Activated T-cell treated with anti-CD3 and anti-CD28 coated beads for 24 hours (primary cell): Measurements from ENCODE around the gene BPIFB1.

Experiments used
- DNase-seq: peaks from one replicate; pipeline ENCODE4 v3.0.0-alpha.2; 2020; ENCODE audit warnings: low read depth

Gene BPIFB1

GRCh38 chr20:33273117-33273851 lies 9.7 kb upstream of the BPIFB1 start:
- no peak for DNase-seq

GRCh38 chr20:33275215-33275614 lies 7.8 kb upstream of the BPIFB1 start:
- DNase-seq, result no peak

- no peak for DNase-seq
Observed at GRCh38 chr20:33275871-33276270, 7.1 kb upstream of the BPIFB1 start.

- DNase-seq, result no peak
Observed at GRCh38 chr20:33276303-33277113, 6.5 kb upstream of the BPIFB1 start.

- no peak for DNase-seq
Observed at GRCh38 chr20:33277471-33278441, 5.3 kb upstream of the BPIFB1 start.

GRCh38 chr20:33278700-33279099 lies 4.3 kb upstream of the BPIFB1 start:
- no peak for DNase-seq

- no peak for DNase-seq
Observed at GRCh38 chr20:33279261-33279910, 3.6 kb upstream of the BPIFB1 start.

- no peak for DNase-seq
Observed at GRCh38 chr20:33280000-33280680, 2.9 kb upstream of the BPIFB1 start.

- DNase-seq, result no peak
Observed at GRCh38 chr20:33280775-33281174, 2.2 kb upstream of the BPIFB1 start.

GRCh38 chr20:33281550-33282146 lies 1.4 kb upstream of the BPIFB1 start:
- no peak for DNase-seq

- DNase-seq, result no peak
Observed at GRCh38 chr20:33282196-33282934, 649 bp upstream of the BPIFB1 start.

GRCh38 chr20:33284284-33284683 lies 1.3 kb downstream of the BPIFB1 start:
- DNase-seq, result no peak

GRCh38 chr20:33284937-33285336 lies 1.9 kb downstream of the BPIFB1 start:
- no peak for DNase-seq

- no peak for DNase-seq
Observed at GRCh38 chr20:33285861-33286495, 3.0 kb downstream of the BPIFB1 start.

GRCh38 chr20:33287884-33288283 lies 4.9 kb downstream of the BPIFB1 start:
- DNase-seq, result no peak

GRCh38 chr20:33290852-33291251 lies 7.8 kb downstream of the BPIFB1 start:
- no peak for DNase-seq

- no peak for DNase-seq
Observed at GRCh38 chr20:33291416-33291815, 8.4 kb downstream of the BPIFB1 start.

GRCh38 chr20:33291830-33292355 lies 8.9 kb downstream of the BPIFB1 start:
- DNase-seq, result peak; percentile 40

- DNase-seq, result no peak
Observed at GRCh38 chr20:33296206-33296605, 13.2 kb downstream of the BPIFB1 start.
